ENCODE results near the gene PPP1R2B.

GRCh38 chr5:156824800-156825199 lies 25.3 kb upstream of the PPP1R2B start:
- TF ChIP-seq RAD21 (conservative IDR thresholded peaks at IDR 0.05 in 1 of 2, IDR thresholded peaks at IDR 0.05 in 1 of 2) (peak; percentile 93 to 95), CTCF (IDR thresholded peaks at IDR 0.05) (peak; percentile 91), TFCP2L1 (CRISPR knock-in tag; IDR thresholded peaks at IDR 0.05) (no peak), POLR2A (IDR thresholded peaks at IDR 0.05; ENCODE audit: low read length) (no peak), ZFP36 (IDR thresholded peaks at IDR 0.05; ENCODE audit: borderline replicate concordance, partially characterized antibody) (no peak), MAX (IDR thresholded peaks at IDR 0.05) (no peak), REST (IDR thresholded peaks at IDR 0.05) (no peak)

Data from A549 (cell line).